ENCODE results near the gene FOXD2. TPM values are rescaled to one million over a fixed set of nuclear protein-coding genes. Genes with fewer than 3 reads are reported as not detected.

FOXD2 gene
- total RNA-seq (2013), result 0.13 TPM
- under 1 TPM in 2 of 3 donors, not detected in 1; 0.03 to 0.11 TPM for polyA plus RNA-seq
- polyA minus RNA-seq, result 0.28 and 0.32 TPM in 2 replicates
- 0.08 to 1.3 (median 0.35) reads per million in 11 experiments for total RNA-seq

GRCh38 chr1:47437447-47438164 lies at the start of gene FOXD2:
TSS of gene FOXD2 (plus strand) at chr1:47438044. CDS start at chr1:47438136, 92 bp downstream.
- peak within 1 kb of the TSS in 1 of 2 donors; percentile 42 for H3K27ac ChIP-seq (ENCODE audit: low read depth in 1 of 2, low read length in 2 of 2)
- H3K27ac Mint-ChIP-seq, result peak within 1 kb of the TSS in 4 of 7 donors; percentile 40 to 79 (median 50)
- peaks cover 3 to 34% of the 10 kb centered on the region in 2 donors for H3K9me3 ChIP-seq (replicated peaks in 1 of 2; ENCODE audit: control insufficient read depth in 1 of 2, insufficient read depth in 1 of 2, low read length in 2 of 2)
- H3K4me3 Mint-ChIP-seq, result peak within 1 kb of the TSS; percentile 85 to 93
- no peaks in the 10 kb centered on the region for H3K79me2 ChIP-seq (ENCODE audit: insufficient read depth, low read length)
- intact Hi-C loops (cut with micrococcal nuclease), result loop anchor here (5.0 to 10.0 kb wide), 3 partner anchors 100 to 287 kb away; no protein-coding TSS in a partner anchor
- peaks cover 72 to 81% of the 10 kb centered on the region in 2 donors for H3K27me3 ChIP-seq (ENCODE audit: control insufficient read depth in 2 of 2, insufficient read depth in 2 of 2, low read length in 2 of 2)
- WGBS (ENCODE audit: insufficient coverage), result 0% methylated on average over 65 of the region's 80 CpGs
- TF ChIP-seq CTCF (IDR thresholded peaks at IDR 0.05), result peak; percentile 100
- H3K9me3 Mint-ChIP-seq, result peaks cover 0 to 38% (median 26%) of the 10 kb centered on the region in 7 donors
- H3K4me3 ChIP-seq (replicated peaks in 1 of 3; ENCODE audit: low read depth in 2 of 3, low read length in 3 of 3), result peak within 1 kb of the TSS; percentile 55 to 81 (median 77)
- H3K9ac ChIP-seq (ENCODE audit: insufficient read depth, low read length, poor library complexity, severe bottlenecking), result peak within 1 kb of the TSS; percentile 66
- peak; percentile 77 to 81 (median 81) for DNase-seq
- peaks cover 40% of the 10 kb centered on the region for H3K4me1 Mint-ChIP-seq
- H3K27me3 Mint-ChIP-seq (ENCODE audit: low read depth in 3 of 3), result peaks cover 46 to 57% (median 46%) of the 10 kb centered on the region in 3 donors
- peaks cover 23 to 33% of the 10 kb centered on the region in 2 donors for H3K36me3 Mint-ChIP-seq
- H3K36me3 ChIP-seq (replicated peaks in 1 of 2; ENCODE audit: control insufficient read depth in 1 of 2, insufficient read depth in 2 of 2, low read length in 2 of 2), result no peaks in the 10 kb centered on the region
- H2AFZ ChIP-seq (ENCODE audit: insufficient read depth, low read depth, low read length, poor library complexity, severe bottlenecking), result peak within 1 kb of the TSS; percentile 86
- H3K4me1 ChIP-seq (ENCODE audit: control insufficient read depth in 1 of 2, insufficient read depth in 2 of 2, low read length in 2 of 2), result peaks cover 32 to 55% of the 10 kb centered on the region in 2 donors
- H4K20me1 ChIP-seq (ENCODE audit: insufficient read depth, low read length), result peaks cover 21% of the 10 kb centered on the region
- peak within 1 kb of the TSS; percentile 85 for H3K4me2 ChIP-seq (replicated peaks; ENCODE audit: extremely low read depth, low read length, poor library complexity, severe bottlenecking)

GRCh38 chr1:47388891-47389238 lies 49.0 kb upstream of the FOXD2 start:
- no peak overlapping the region for H3K4me3 ChIP-seq (replicated peaks in 1 of 3; ENCODE audit: low read depth in 2 of 3, low read length in 3 of 3)
- intact Hi-C loops (cut with micrococcal nuclease), result loop anchor here (5.0 kb wide), 2 partner anchors 323 to 338 kb away; no protein-coding TSS in a partner anchor
- Mint-ChIP-seq H3K4me1 (no peaks in the 10 kb centered on the region), H3K27me3 (ENCODE audit: low read depth in 3 of 3) (peaks cover 7 to 17% (median 14%) of the 10 kb centered on the region in 3 donors), H3K9me3 (no peaks in the 10 kb centered on the region), H3K27ac (no peak overlapping the region), H3K4me3 (peak overlapping the region in 1 of 2 donors; percentile 4), H3K36me3 (peaks cover 0 to 4% of the 10 kb centered on the region in 2 donors)
- H3K4me2 ChIP-seq (replicated peaks; ENCODE audit: extremely low read depth, low read length, poor library complexity, severe bottlenecking), result no peak overlapping the region
- H3K9me3 ChIP-seq (replicated peaks in 1 of 2; ENCODE audit: control insufficient read depth in 1 of 2, insufficient read depth in 1 of 2, low read length in 2 of 2), result no peaks in the 10 kb centered on the region
- no peaks in the 10 kb centered on the region for H3K4me1 ChIP-seq (ENCODE audit: control insufficient read depth in 1 of 2, insufficient read depth in 2 of 2, low read length in 2 of 2)
- DNase-seq, result peak; percentile 8 to 37 (median 25)
- no peaks in the 10 kb centered on the region for H4K20me1 ChIP-seq (ENCODE audit: insufficient read depth, low read length)
- H3K79me2 ChIP-seq (ENCODE audit: insufficient read depth, low read length), result no peaks in the 10 kb centered on the region
- no peak overlapping the region for H2AFZ ChIP-seq (ENCODE audit: insufficient read depth, low read depth, low read length, poor library complexity, severe bottlenecking)
- no peak overlapping the region for H3K27ac ChIP-seq (ENCODE audit: low read depth in 1 of 2, low read length in 2 of 2)
- 33% methylated on average over 3 of the region's 3 CpGs for WGBS (ENCODE audit: insufficient coverage)
- TF ChIP-seq CTCF (IDR thresholded peaks at IDR 0.05), result peak; percentile 85
- no peak overlapping the region for H3K9ac ChIP-seq (ENCODE audit: insufficient read depth, low read length, poor library complexity, severe bottlenecking)
- no peaks in the 10 kb centered on the region for H3K36me3 ChIP-seq (replicated peaks in 1 of 2; ENCODE audit: control insufficient read depth in 1 of 2, insufficient read depth in 2 of 2, low read length in 2 of 2)
- peaks cover 2 to 3% of the 10 kb centered on the region in 2 donors for H3K27me3 ChIP-seq (ENCODE audit: control insufficient read depth in 2 of 2, insufficient read depth in 2 of 2, low read length in 2 of 2)
